Gastroesophageal sphincter (tissue), 3 donors: ENCODE results near the gene WDR83.

ENCODE experiments used
- EP300 ChIP-seq: sonication (generic); formaldehyde crosslinking; IDR thresholded peaks from one replicate; pipeline ENCODE4 v1.6.1; 2017; ENCODE audit warnings: antibody characterized with exemption, mild to moderate bottlenecking
- POLR2A ChIP-seq, 2 donors: fragments of 450-650 bp; IDR thresholded peaks; one replicate each; pipeline ENCODE4 v1.6.1; 2017; ENCODE audit warnings: antibody characterized with exemption in 2 of 2, mild to moderate bottlenecking in 2 of 2, moderate library complexity in 1 of 2
- POLR2AphosphoS5 ChIP-seq: sonication (generic); formaldehyde crosslinking; IDR thresholded peaks from one replicate; pipeline ENCODE4 v1.6.1; 2017; ENCODE audit warnings: antibody characterized with exemption
- TF ChIP-seq, protein P1 (sequence below), 4 experiments: fragments of 200-600 bp in 2 of 4; fragments of 450-650 bp in 2 of 4; sonication (generic) in 1 of 4; IDR thresholded peaks; one replicate each; pipeline ENCODE4 v1.5.1; 2017 to 2019; ENCODE audit warnings: antibody characterized with exemption in 4 of 4, mild to moderate bottlenecking in 2 of 4, moderate library complexity in 2 of 4

DNA sequence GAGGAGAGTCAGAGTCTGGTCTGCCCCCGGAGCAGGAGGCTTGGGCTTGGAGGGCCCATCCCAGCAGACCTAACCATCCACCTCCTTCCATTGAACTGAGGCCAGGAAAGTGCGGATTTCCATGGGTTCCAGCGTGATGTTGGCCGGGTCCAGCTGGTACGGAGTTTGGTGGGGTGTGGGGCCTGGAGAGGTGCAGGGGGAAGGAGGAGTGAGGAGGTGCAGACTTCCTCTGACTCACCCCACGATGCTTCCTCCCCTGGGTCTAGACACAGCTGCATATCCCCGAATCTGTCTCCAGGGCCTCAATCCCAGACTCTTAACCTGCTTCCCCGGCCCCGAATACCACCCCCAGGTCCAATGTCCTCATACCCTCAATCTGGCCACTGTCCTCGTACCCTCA, 20.1 kb upstream of the WDR83 start:
- TF ChIP-seq, protein P1, sequence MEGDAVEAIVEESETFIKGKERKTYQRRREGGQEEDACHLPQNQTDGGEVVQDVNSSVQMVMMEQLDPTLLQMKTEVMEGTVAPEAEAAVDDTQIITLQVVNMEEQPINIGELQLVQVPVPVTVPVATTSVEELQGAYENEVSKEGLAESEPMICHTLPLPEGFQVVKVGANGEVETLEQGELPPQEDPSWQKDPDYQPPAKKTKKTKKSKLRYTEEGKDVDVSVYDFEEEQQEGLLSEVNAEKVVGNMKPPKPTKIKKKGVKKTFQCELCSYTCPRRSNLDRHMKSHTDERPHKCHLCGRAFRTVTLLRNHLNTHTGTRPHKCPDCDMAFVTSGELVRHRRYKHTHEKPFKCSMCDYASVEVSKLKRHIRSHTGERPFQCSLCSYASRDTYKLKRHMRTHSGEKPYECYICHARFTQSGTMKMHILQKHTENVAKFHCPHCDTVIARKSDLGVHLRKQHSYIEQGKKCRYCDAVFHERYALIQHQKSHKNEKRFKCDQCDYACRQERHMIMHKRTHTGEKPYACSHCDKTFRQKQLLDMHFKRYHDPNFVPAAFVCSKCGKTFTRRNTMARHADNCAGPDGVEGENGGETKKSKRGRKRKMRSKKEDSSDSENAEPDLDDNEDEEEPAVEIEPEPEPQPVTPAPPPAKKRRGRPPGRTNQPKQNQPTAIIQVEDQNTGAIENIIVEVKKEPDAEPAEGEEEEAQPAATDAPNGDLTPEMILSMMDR (IDR thresholded peaks at IDR 0.05), result no peak
- no peak for TF ChIP-seq EP300
- TF ChIP-seq POLR2AphosphoS5, result no peak
- TF ChIP-seq POLR2A (IDR thresholded peaks at IDR 0.05), result no peak
